Stimulated activated CD4-positive, alpha-beta T cell treated with anti-CD3 and anti-CD28 coated beads, Interleukin-2, amount 100 ng/mL, for 4 hours (primary cell): ENCODE measurements around the gene CERT1.

Experiments used
- DNase-seq: peaks from one replicate; pipeline ENCODE4 v3.0.0-alpha.2; 2020; ENCODE audit warnings: low read depth

Gene CERT1

GRCh38 chr5:75471193-75471592, 40.2 kb downstream of the CERT1 start:
- DNase-seq: no peak

- no peak for DNase-seq
Observed at GRCh38 chr5:75469017-75469416, 42.4 kb downstream of the CERT1 start.

GRCh38 chr5:75468593-75468992, 42.8 kb downstream of the CERT1 start:
- no peak for DNase-seq

- no peak for DNase-seq
Observed at GRCh38 chr5:75466006-75466716, 45.3 kb downstream of the CERT1 start.

GRCh38 chr5:75465480-75465879, 45.9 kb downstream of the CERT1 start:
- no peak for DNase-seq

- DNase-seq: no peak
Observed at GRCh38 chr5:75463726-75464125, 47.7 kb downstream of the CERT1 start.

- DNase-seq: no peak
Observed at GRCh38 chr5:75461679-75462078, 49.8 kb downstream of the CERT1 start.

- no peak for DNase-seq
Observed at GRCh38 chr5:75460942-75461610, 50.4 kb downstream of the CERT1 start.

- no peak for DNase-seq
Observed at GRCh38 chr5:75460532-75460931, 50.9 kb downstream of the CERT1 start.

- DNase-seq: no peak
Observed at GRCh38 chr5:75457691-75458090, 53.7 kb downstream of the CERT1 start.

GRCh38 chr5:75457161-75457560, 54.3 kb downstream of the CERT1 start:
- no peak for DNase-seq

GRCh38 chr5:75450069-75450468, 61.4 kb downstream of the CERT1 start:
- no peak for DNase-seq

- DNase-seq: no peak
Observed at GRCh38 chr5:75446068-75446467, 65.4 kb downstream of the CERT1 start.

- no peak for DNase-seq
Observed at GRCh38 chr5:75441560-75441959, 69.9 kb downstream of the CERT1 start.

- DNase-seq: no peak
Observed at GRCh38 chr5:75439276-75439675, 72.2 kb downstream of the CERT1 start.

- DNase-seq: no peak
Observed at GRCh38 chr5:75438722-75439121, 72.7 kb downstream of the CERT1 start.

- no peak for DNase-seq
Observed at GRCh38 chr5:75435096-75435495, 76.3 kb downstream of the CERT1 start.

GRCh38 chr5:75433814-75434506, 77.5 kb downstream of the CERT1 start:
- no peak for DNase-seq

- no peak for DNase-seq
Observed at GRCh38 chr5:75414241-75414640, 97.2 kb downstream of the CERT1 start.

GRCh38 chr5:75412111-75412990, 99.1 kb downstream of the CERT1 start:
- no peak for DNase-seq

- no peak for DNase-seq
Observed at GRCh38 chr5:75405296-75405695, 106.1 kb downstream of the CERT1 start.

GRCh38 chr5:75395277-75395676, 116.2 kb downstream of the CERT1 start:
- no peak for DNase-seq
